Measurements from ENCODE around the gene SHFL. TPM values are rescaled to one million over a fixed set of nuclear protein-coding genes. Genes with fewer than 3 reads are reported as not detected.

SHFL gene
- total RNA-seq, 1 experiment from 2014 or later, result 21.1 TPM

GRCh38 chr19:10135551-10136334 is 49.6 kb downstream of the SHFL start:
- Mint-ChIP-seq H3K4me3 (no peak overlapping the region), H3K36me3 (ENCODE audit: insufficient read depth in 1 of 3, low read depth in 3 of 3) (peaks cover 25 to 90% (median 60%) of the 10 kb centered on the region in 3 experiments; a peak in 6 of 7 replicates), H3K27ac (no peak overlapping the region), H3K4me1 (no peaks in the 10 kb centered on the region), H3K27me3 (ENCODE audit: low read depth) (no peaks in the 10 kb centered on the region), H3K9me3 (no peaks in the 10 kb centered on the region)
- Histone ChIP-seq H3K14ac (ENCODE audit: insufficient read depth, low read length) (no peak overlapping the region), H3K9me3 (ENCODE audit: control insufficient read depth, low read depth, low read length) (no peaks in the 10 kb centered on the region), H4K5ac (ENCODE audit: insufficient read length, low read depth, low read length) (no peak overlapping the region), H4K8ac (replicated peaks; ENCODE audit: insufficient read length, low read depth, low read length) (no peak overlapping the region), H3K9ac (ENCODE audit: extremely low read depth, insufficient read length, low read length) (no peak overlapping the region), H3K79me2 (ENCODE audit: insufficient read depth, low read length) (no peaks in the 10 kb centered on the region), H4K91ac (ENCODE audit: insufficient read length, low read depth, low read length) (no peak overlapping the region), H2BK12ac (ENCODE audit: insufficient read length, low read depth, low read length) (no peak overlapping the region), H2BK15ac (ENCODE audit: low read depth, low read length) (no peak overlapping the region), H2AK5ac (ENCODE audit: insufficient read length, low read length) (no peak overlapping the region), H2BK120ac (ENCODE audit: low read depth, low read length, poor library complexity, severe bottlenecking) (no peak overlapping the region), H3K23me2 (ENCODE audit: insufficient read length, low read depth, low read length, poor library complexity, severe bottlenecking) (no peaks in the 10 kb centered on the region), H3K4me1 (ENCODE audit: insufficient read depth, low read length) (no peaks in the 10 kb centered on the region), H3K27me3 (ENCODE audit: insufficient read depth, low read length) (no peaks in the 10 kb centered on the region), H4K20me1 (ENCODE audit: control insufficient read depth, insufficient read depth, insufficient read length) (no peaks in the 10 kb centered on the region), H3K27ac (ENCODE audit: insufficient read length, low read depth, low read length) (no peak overlapping the region), H3K4me2 (ENCODE audit: insufficient read depth, insufficient read length, low read length) (no peak overlapping the region), H3K56ac (ENCODE audit: insufficient read length, low read depth, low read length) (no peak overlapping the region), H3K4ac (ENCODE audit: low read depth, low read length) (no peak overlapping the region), H2BK20ac (ENCODE audit: low read depth, low read length, poor library complexity, severe bottlenecking) (no peak overlapping the region), H3K79me1 (ENCODE audit: insufficient read depth, low read depth, low read length, poor library complexity, severe bottlenecking) (no peaks in the 10 kb centered on the region), H3K23ac (ENCODE audit: insufficient read length, low read depth, low read length) (no peak overlapping the region), H2AFZ (ENCODE audit: low read length) (no peak overlapping the region), H2BK5ac (ENCODE audit: insufficient read length, low read length) (no peak overlapping the region), H3T11ph (ENCODE audit: low read length) (no peak overlapping the region), H3K18ac (ENCODE audit: insufficient read length, low read depth, low read length) (no peak overlapping the region)
- no CpG with 5 or more reads among the region's 39 CpGs for WGBS (ENCODE audit: extremely low coverage, insufficient read length, low lambda C conversion rate)
- no peak for DNase-seq
- TF ChIP-seq CTCF (conservative IDR thresholded peaks at IDR 0.05), result no peak

Measured in H9 (cell line).